Renal pelvis (tissue), 4 donors: ENCODE measurements around the gene UBE4B. TPM values are rescaled to one million over a fixed set of nuclear protein-coding genes. Genes with fewer than 3 reads are reported as not detected.

Experiments
- DNase-seq: peaks from one replicate; pipeline ENCODE4 v3.0.0-alpha.2; 2013
- polyA plus RNA-seq, 3 donors: library from polyadenylated mRNA; unstranded; fragments of 120-200 nt; gene quantifications; one replicate each; pipeline ENCODE4 v1.2.1, GENCODE V29; 2013; ENCODE audit not compliant: insufficient read length in 3 of 3

The UBE4B gene
- polyA plus RNA-seq, 3 donors = 48.6 to 58.8 (median 58.2) TPM

GRCh38 chr1:10108134-10108663 is 75.4 kb downstream of the UBE4B start:
- DNase-seq = no peak

- no peak for DNase-seq
Measured at GRCh38 chr1:10108948-10109708, 76.4 kb downstream of the UBE4B start.

- no peak for DNase-seq
Measured at GRCh38 chr1:10113501-10113900, 80.7 kb downstream of the UBE4B start.

GRCh38 chr1:10114746-10115145 is 82.0 kb downstream of the UBE4B start:
- DNase-seq = no peak

- DNase-seq = no peak
Measured at GRCh38 chr1:10117132-10117531, 84.4 kb downstream of the UBE4B start.

- no peak for DNase-seq
Measured at GRCh38 chr1:10117865-10118264, 85.1 kb downstream of the UBE4B start.

GRCh38 chr1:10121688-10122087 is 88.9 kb downstream of the UBE4B start:
- no peak for DNase-seq

- no peak for DNase-seq
Measured at GRCh38 chr1:10122926-10123325, 90.2 kb downstream of the UBE4B start.

GRCh38 chr1:10128101-10128765 is 95.5 kb downstream of the UBE4B start:
- no peak for DNase-seq

- DNase-seq = no peak
Measured at GRCh38 chr1:10132316-10132715, 99.6 kb downstream of the UBE4B start.

GRCh38 chr1:10132852-10133251 is 100.1 kb downstream of the UBE4B start:
- no peak for DNase-seq

GRCh38 chr1:10140981-10141380 is 108.2 kb downstream of the UBE4B start:
- DNase-seq = no peak

GRCh38 chr1:10143961-10144485 is 111.3 kb downstream of the UBE4B start:
- no peak for DNase-seq

- no peak for DNase-seq
Measured at GRCh38 chr1:10146391-10146790, 113.6 kb downstream of the UBE4B start.

GRCh38 chr1:10149231-10149630 is 116.5 kb downstream of the UBE4B start:
- no peak for DNase-seq

GRCh38 chr1:10152709-10153284 is 120.0 kb downstream of the UBE4B start:
- no peak for DNase-seq

GRCh38 chr1:10155087-10155712 is 122.4 kb downstream of the UBE4B start:
- no peak for DNase-seq

GRCh38 chr1:10160173-10160572 is 127.4 kb downstream of the UBE4B start:
- no peak for DNase-seq

- DNase-seq = no peak
Measured at GRCh38 chr1:10160907-10161490, 128.2 kb downstream of the UBE4B start.

- DNase-seq = no peak
Measured at GRCh38 chr1:10161541-10162290, 129.0 kb downstream of the UBE4B start.

- DNase-seq = no peak
Measured at GRCh38 chr1:10168912-10169514, 136.3 kb downstream of the UBE4B start.
